CD4-positive, alpha-beta T cell (primary cell): ENCODE results near the gene CXCL12. TPM values are rescaled to one million over a fixed set of nuclear protein-coding genes. Genes with fewer than 3 reads are reported as not detected.

Source experiments
- ATAC-seq: fragments of 200-7000 bp; cut with Tn5 transposase; one replicate; pipeline ENCODE4 v1.10.0; 2022; ENCODE audit warnings: mild to moderate bottlenecking; ENCODE audit not compliant: poor library complexity
- CTCF ChIA-PET: fragments of 350-600 bp; sonication (Branson Sonifier 250); formaldehyde crosslinking; loops from one replicate; lab custom pipeline; 2021; ENCODE audit warnings: antibody characterized with exemption, inconsistent platforms; lab: Charles Lee
- POLR2A ChIA-PET: fragments of 350-600 bp; sonication (Branson Sonifier 250); formaldehyde crosslinking; loops from one replicate; lab custom pipeline; 2021; ENCODE audit warnings: antibody characterized with exemption, inconsistent platforms; lab: Charles Lee
- DNase-seq, 14 experiments: peaks; one replicate each; pipeline ENCODE4 v3.0.0-alpha.2; 2013 to 2020; ENCODE audit warnings: mixed read lengths in 2 of 14
- H3K27ac ChIP-seq, 2 donors: one replicate each; pipeline versions ENCODE4 v1.5.1 to v1.7.0; 2013; ENCODE audit warnings: low read length in 2 of 2, low read depth in 1 of 2, mild to moderate bottlenecking in 1 of 2
- H3K27me3 ChIP-seq, 2 experiments: 1 replicate in 1 of 2; 2 replicates in 1 of 2; pipeline versions ENCODE4 v1.6.1 to v1.7.0; 2013; ENCODE audit warnings: low read length in 2 of 2, control low read depth in 1 of 2, mild to moderate bottlenecking in 1 of 2, moderate library complexity in 1 of 2; ENCODE audit not compliant: insufficient read depth in 2 of 2, control insufficient read depth in 1 of 2
- H3K36me3 ChIP-seq: one replicate; pipeline ENCODE4 v1.6.1; 2013; ENCODE audit warnings: low read length, control low read depth; ENCODE audit not compliant: insufficient read depth
- H3K4me1 ChIP-seq: one replicate; pipeline ENCODE4 v1.6.1; 2013; ENCODE audit warnings: low read length, control low read depth; ENCODE audit not compliant: insufficient read depth
- H3K4me3 ChIP-seq: one replicate; pipeline ENCODE4 v1.5.1; 2013; ENCODE audit warnings: mild to moderate bottlenecking, low read length, moderate library complexity
- H3K9me3 ChIP-seq, 2 experiments: 1 replicate in 1 of 2; 2 replicates in 1 of 2; pipeline versions ENCODE4 v1.6.1 to v1.7.0; 2013; ENCODE audit warnings: low read length in 2 of 2, mild to moderate bottlenecking in 2 of 2, control low read depth in 1 of 2, moderate library complexity in 1 of 2; ENCODE audit not compliant: control insufficient read depth in 1 of 2, insufficient read depth in 1 of 2
- H3K27ac Mint-ChIP-seq: one replicate; pipeline ENCODE4 v1.8.0; 2020; ENCODE audit warnings: mixed read lengths
- H3K27me3 Mint-ChIP-seq: one replicate; pipeline ENCODE4 v1.8.0; 2021; ENCODE audit warnings: mixed read lengths
- H3K36me3 Mint-ChIP-seq: one replicate; pipeline ENCODE4 v1.8.0; 2021; ENCODE audit warnings: low read depth, mixed read lengths
- H3K4me1 Mint-ChIP-seq: one replicate; pipeline ENCODE4 v1.8.0; 2021; ENCODE audit warnings: low read depth, mixed read lengths
- H3K4me3 Mint-ChIP-seq: one replicate; pipeline ENCODE4 v1.8.0; 2020; ENCODE audit warnings: mild to moderate bottlenecking, mixed read lengths
- H3K9me3 Mint-ChIP-seq: one replicate; pipeline ENCODE4 v1.8.0; 2020; ENCODE audit warnings: mixed read lengths
- intact Hi-C, 2 experiments: fragments of 100-400 bp; cut with DNase I in 1 of 2; cut with micrococcal nuclease in 1 of 2; formaldehyde crosslinking; loops; one replicate each; pipeline versions ENCODE4 v1.15.1 to v1.9.0; 2023 to 2025; cut with DNase I, micrococcal nuclease
- total RNA-seq, 174 experiments: library from RNA in 2 of 174; stranded (reverse) in 2 of 174; gene quantifications; one replicate each; pipeline ENCODE4 v1.2.3 and lab custom pipeline; 2021 to 2026
- TF ChIP-seq, protein P1 (sequence below): fragments of 200-600 bp; IDR thresholded peaks from one replicate; pipeline ENCODE4 v1.8.0; 2022; ENCODE audit warnings: antibody characterized with exemption, mild to moderate bottlenecking

CXCL12 gene
- total RNA-seq, 2 experiments from 2014 or later = not detected

DNA sequence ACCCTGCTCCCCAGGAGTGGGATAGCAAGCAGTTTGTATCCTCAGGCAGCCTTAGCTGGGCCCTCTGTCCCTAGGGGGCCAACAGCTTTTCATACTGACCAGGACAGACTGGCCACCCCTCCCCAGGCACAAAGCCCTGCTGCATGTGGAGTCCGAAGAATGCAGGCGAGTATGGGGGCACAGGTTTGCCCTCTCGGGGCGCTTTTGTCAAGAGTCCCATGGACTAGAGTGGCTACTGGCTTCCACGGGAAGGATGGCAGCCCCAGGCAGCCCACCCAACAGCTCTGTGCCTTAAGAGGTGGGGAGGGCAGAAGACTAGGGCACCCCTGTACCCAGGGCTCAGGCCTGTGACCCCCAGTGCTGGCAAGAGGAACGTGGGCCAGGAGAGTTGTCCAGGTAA lies 10.7 kb downstream of the CXCL12 start:
- Histone ChIP-seq H3K4me3 (no peak overlapping the region), H3K27ac (no peak overlapping the region), H3K9me3 (peaks cover 0 to 4% of the 10 kb centered on the region in 2 experiments), H3K4me1 (no peaks in the 10 kb centered on the region), H3K36me3 (no peaks in the 10 kb centered on the region), H3K27me3 (no peaks in the 10 kb centered on the region)
- intact Hi-C loops = no loop called here
- CTCF ChIA-PET = no interaction called here
- DNase-seq (no peak), ATAC-seq (no peak)
- Mint-ChIP-seq H3K9me3 (no peaks in the 10 kb centered on the region), H3K36me3 (no peaks in the 10 kb centered on the region), H3K4me1 (no peaks in the 10 kb centered on the region), H3K4me3 (no peak overlapping the region), H3K27ac (no peak overlapping the region), H3K27me3 (peaks cover 9% of the 10 kb centered on the region)
- POLR2A ChIA-PET = no interaction called here
- TF ChIP-seq, protein P1, sequence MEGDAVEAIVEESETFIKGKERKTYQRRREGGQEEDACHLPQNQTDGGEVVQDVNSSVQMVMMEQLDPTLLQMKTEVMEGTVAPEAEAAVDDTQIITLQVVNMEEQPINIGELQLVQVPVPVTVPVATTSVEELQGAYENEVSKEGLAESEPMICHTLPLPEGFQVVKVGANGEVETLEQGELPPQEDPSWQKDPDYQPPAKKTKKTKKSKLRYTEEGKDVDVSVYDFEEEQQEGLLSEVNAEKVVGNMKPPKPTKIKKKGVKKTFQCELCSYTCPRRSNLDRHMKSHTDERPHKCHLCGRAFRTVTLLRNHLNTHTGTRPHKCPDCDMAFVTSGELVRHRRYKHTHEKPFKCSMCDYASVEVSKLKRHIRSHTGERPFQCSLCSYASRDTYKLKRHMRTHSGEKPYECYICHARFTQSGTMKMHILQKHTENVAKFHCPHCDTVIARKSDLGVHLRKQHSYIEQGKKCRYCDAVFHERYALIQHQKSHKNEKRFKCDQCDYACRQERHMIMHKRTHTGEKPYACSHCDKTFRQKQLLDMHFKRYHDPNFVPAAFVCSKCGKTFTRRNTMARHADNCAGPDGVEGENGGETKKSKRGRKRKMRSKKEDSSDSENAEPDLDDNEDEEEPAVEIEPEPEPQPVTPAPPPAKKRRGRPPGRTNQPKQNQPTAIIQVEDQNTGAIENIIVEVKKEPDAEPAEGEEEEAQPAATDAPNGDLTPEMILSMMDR = no peak

DNA sequence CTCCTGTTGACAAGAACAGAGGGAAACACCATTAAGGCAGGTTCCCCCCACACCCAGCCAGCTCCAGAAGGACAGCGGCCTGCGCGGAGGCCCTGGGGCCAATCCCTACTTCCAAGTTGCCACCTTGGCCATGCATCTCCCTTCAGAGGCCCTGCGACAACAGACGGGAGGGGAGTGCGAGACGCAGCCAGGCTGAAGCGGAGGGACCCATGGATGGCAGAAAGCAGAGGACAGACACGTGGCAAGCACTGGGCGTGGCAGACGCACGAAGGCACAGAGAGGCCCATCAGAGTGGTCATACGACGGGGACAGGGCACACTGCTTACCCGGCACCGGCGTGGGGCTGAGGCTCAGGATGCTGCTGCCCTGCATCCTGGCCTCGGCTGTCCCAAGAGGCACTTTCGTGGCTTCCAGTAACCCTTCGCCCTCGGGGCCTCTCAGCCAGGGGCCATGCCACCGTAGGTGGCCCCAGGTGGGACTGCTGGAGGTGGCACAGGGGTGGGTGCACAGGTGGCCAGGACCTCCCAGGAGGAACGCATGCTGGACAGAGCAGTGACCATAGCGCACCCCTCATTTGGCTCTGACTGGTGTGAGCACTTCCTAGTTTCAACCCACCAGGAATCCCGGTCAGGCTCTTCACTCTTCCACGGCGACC lies 11.4 kb downstream of the CXCL12 start:
- H3K27ac Mint-ChIP-seq = no peak overlapping the region
- Histone ChIP-seq H3K9me3 (no peaks in the 10 kb centered on the region), H3K4me3 (no peak overlapping the region), H3K4me1 (no peaks in the 10 kb centered on the region), H3K27me3 (no peaks in the 10 kb centered on the region), H3K27ac (no peak overlapping the region), H3K36me3 (no peaks in the 10 kb centered on the region)
- no peaks in the 10 kb centered on the region for H3K9me3 Mint-ChIP-seq
- no peaks in the 10 kb centered on the region for H3K4me1 Mint-ChIP-seq
- TF ChIP-seq, protein P1 = no peak
- DNase-seq (no peak), ATAC-seq (no peak)
- POLR2A ChIA-PET = no interaction called here
- intact Hi-C loops = no loop called here
- H3K36me3 Mint-ChIP-seq = no peaks in the 10 kb centered on the region
- H3K4me3 Mint-ChIP-seq = no peak overlapping the region
- H3K27me3 Mint-ChIP-seq = peaks cover 9% of the 10 kb centered on the region
- CTCF ChIA-PET = no interaction called here

DNA sequence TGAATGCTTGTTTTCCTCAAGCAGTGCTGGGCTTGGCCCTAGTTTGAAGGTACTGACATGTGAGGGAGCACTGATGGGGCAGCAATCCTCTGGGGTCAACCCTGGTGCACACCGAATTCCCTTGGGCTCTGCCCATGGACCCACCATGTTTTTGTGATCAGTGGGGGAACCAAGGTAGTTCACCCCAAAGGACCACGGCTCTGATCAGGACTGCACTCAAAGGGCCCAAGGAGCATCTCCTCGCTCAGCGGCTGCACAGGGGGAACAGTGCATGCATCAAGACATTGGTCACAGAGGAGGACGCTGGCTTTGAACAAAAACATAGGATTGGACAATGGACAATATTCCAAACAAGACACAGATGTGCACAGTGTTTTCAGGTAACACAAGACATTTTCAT lies 12.7 kb downstream of the CXCL12 start:
- Histone ChIP-seq H3K4me1 (no peaks in the 10 kb centered on the region), H3K27me3 (no peaks in the 10 kb centered on the region), H3K36me3 (no peaks in the 10 kb centered on the region), H3K27ac (no peak overlapping the region), H3K4me3 (no peak overlapping the region), H3K9me3 (no peaks in the 10 kb centered on the region)
- Mint-ChIP-seq H3K36me3 (no peaks in the 10 kb centered on the region), H3K27ac (no peak overlapping the region), H3K4me3 (no peak overlapping the region), H3K4me1 (no peaks in the 10 kb centered on the region), H3K9me3 (no peaks in the 10 kb centered on the region), H3K27me3 (peaks cover 9% of the 10 kb centered on the region)
- no peak for ATAC-seq
- ChIA-PET POLR2A (no interaction called here), CTCF (no interaction called here)
- TF ChIP-seq, protein P1 = no peak
- no peak for DNase-seq
- intact Hi-C loops = no loop called here
